HG02981 (cell line): Measurements from ENCODE around the gene CCNYL1.
"Not testable (repeated sequence)": the region's sequence is repeated elsewhere in the genome, so short reads cannot be mapped to it uniquely, and the experiment has no call there.

Experiments
- ATAC-seq: cut with Tn5 transposase; IDR thresholded peaks from one replicate; pipeline ENCODE4 v1.9.1; 2021; ENCODE audit warnings: mild to moderate bottlenecking, moderate library complexity; ENCODE audit not compliant: unreplicated experiment

Gene CCNYL1

DNA sequence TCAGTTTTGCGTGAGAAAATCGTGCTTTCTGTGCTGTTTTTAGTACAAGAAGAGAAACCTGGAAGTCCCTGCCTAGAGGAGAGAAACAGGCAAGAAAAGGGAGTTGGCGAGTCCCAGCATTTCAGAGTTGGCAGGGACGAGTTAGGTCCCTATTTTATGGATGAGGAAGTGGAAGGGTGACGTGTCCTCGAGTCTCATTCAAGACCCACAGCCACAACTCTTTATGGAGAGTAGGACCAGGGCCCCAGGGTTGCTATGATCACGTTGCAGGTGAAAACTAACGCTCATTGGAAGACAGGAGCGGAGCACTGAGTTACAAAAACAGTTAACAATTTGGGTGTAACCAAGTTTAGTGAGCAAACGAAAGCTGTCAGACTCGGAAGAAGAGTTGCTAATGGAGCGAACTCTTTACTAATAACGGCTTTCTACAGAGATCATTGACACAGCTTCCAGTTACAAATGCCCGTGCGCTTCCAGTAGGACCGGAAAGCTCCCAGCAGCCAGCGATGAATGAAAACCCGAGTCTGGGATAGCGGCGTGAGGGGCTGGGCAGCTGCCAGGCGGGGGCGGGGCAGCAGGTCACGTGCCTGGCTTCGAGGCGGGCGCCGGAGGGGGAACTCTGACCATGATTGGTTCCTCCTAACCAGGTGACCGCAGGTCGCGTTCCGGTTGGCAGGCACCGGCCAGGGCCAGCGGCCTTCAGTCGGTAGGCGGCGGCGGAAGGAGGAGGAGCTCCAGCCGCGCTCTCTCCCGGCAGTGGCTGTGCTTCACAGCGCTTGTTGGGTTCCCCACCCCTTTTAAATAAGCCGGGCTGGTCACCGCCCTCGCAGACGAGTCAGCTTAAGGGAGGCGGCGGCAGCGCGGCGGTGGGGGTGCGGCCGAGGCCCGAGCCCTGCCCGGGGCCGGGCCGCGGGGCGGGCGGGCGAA lies at the start of gene CCNYL1:
CCNYL1 (plus strand) TSS at position 827 of the 927 bp plus-strand sequence. CDS start 257 bp downstream, outside the sequence.
- ATAC-seq = peak; percentile 97

DNA sequence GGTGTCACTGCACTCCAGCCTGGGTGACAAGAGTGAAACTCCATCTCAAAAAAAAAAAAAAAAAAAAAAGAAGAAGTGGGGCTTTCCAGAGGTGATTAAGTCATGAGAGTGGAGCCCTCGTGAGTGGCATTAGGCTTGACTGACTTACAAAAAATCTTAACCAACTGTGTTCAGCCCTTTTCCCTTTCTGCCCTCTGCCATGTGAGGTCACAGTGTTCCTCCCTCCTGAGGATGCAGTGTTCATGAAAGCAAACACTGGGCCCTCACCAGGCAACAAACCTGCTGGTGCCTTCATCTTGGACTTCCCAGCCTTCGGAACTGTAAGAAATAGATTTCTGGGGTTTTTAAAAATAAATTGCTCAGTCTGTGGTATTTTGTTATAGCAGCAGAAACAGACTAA lies 49.2 kb upstream of the CCNYL1 start:
- ATAC-seq = peak; percentile 94

DNA sequence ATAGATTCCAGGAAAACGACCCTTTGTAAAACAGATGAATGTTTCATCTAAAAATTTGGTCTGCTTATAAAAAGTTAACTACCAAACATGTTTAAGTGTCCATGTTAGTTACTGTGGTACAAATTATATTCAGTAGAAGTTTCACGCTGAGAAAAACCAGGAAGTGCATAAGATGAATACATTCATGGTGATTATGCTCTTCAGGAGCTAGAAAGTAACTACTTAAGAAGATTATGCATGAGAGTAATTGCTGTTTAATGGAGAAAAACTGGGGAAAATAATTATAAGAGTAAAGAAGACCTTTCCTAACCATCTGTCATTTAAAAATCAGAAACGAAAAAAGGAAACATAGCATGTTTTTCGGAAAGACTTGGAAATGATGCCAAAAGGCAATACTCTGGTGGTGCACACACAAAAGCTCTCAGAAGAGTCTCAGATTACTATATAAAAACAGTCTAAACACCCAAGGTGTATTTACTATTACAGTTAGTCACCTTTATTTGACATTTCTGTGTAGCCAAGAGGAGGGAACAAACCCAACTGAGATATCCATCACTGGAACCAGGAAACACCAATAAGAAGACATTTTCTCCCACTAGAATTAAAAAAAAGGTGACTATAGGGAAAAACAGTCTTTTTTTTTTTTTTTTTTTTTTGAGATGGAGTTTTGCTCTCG lies 47.4 kb upstream of the CCNYL1 start:
- no peak for ATAC-seq

DNA sequence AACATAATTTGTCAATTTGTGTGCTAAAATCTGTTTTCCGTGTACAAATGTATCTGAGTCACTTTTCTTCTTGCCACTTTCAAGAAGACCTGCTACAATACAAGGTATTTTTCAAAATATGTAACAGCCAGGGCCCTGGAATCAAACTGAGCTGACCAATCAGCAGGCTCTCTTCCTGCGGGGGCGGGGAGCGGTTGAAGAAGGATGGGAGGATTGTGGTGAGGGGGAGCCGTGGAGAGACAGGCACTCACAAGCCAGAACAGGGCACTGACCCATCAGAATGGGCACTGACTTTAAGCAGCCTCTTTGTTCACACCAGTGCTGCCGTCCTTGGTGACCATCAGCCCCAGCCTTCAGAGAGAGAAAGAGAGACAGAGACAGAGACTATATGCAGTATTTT lies 40.6 kb upstream of the CCNYL1 start:
- ATAC-seq = no peak

DNA sequence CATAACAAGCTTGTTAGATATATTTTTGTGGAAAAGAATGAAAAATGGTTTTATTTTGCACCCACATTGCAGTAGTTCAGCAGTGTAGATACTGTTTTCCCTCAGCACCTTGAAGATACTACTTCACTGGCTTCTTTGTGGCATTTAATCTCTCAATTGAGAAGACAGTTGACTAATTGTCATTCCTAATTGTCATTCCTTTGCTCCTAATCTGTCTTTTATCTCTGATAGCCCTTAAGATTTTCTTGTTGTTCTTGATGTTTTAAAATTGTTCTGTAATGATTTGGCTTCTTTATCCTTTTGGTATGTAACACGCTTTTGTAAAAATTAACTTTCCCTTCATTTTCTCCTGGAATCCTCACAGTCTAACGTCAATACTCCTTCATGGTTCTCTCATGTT lies 38.0 kb upstream of the CCNYL1 start:
- ATAC-seq = no peak

DNA sequence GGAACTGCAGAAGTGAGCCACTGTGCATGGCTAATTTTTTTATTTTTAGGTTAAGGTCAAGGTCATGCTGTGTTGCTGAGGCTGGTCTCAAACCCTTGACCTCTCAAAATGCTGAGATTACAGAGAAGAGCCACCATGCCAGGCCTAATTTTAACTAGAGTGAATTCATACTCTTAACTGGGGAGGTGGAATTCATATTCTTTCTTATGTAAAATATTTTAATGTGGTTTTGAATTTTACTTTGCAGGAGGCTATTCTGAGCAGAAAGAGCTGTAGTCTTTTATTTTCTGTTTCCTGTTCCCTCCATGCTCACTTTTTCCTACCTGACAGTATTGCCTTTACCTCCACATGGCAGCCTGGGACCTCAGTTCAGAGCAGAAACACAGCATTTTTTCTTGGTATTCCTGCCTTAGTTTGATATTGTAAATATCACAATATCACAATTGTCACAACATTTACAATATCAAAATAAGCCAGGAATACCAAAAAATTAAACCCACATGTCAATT lies 37.1 kb upstream of the CCNYL1 start:
- ATAC-seq = no peak

DNA sequence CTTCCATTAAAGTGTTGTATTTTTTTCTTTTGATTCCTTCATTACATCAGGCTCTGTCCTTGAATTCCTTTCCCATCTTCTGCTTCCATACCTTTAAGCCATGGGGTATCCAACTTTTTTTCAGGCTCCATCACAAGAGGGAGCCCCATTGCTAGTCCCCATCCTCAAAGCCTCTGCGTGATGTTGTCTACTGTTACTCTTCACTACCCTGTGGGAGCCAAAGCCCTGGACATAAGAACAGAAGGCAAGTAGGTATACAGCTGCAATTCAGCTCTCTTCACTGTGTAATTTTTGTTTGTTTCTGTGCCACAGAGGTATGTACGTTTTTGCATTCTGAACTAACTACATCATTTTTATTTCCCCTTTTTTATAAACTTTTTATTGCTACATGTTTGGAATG lies 36.6 kb upstream of the CCNYL1 start:
- ATAC-seq = no peak

DNA sequence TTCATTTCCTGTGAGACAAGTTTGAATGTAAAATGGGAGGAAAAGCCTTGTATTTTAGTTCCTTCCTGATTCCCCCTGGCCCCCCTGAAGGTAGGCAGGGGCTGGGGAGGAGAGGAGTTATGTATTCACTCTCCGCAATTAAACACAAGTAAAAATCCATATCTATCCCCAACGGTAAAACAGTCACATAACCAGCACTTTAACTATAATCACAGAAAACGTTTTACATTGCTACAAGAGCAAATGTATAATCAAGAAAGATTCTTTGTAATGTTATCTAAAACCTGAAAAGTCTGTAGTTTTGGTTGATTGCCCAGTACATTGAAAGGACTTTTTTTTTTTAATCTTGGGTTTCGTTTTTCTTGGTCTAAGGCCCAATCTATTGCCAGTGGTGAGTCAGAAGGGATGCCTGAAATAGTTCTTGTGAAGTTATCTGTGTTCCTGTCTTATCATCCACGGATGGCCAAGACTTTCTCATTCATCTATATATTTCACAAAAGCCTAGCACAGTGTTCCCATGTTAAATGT lies 34.5 kb upstream of the CCNYL1 start:
- ATAC-seq = no peak

DNA sequence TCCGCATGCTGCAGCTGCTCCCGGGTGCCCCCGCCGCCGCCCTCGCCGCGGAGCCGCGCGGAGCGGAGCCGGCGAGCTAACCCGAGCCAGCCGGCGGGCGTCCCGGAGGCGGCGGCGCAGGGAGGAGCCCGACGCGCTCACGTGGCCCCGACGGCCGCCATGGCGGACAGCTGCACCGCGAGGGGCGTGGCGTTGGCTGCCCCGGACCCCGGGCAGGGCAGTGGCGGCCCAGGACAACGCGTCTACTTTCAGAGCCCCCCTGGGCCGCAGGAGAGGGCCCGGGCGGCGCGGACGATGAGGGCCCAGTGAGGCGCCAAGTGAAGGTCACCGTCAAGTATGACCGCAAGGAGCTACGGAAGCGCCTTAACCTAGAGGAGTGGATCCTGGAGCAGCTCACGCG lies 30.0 kb upstream of the CCNYL1 start:
- no peak for ATAC-seq

DNA sequence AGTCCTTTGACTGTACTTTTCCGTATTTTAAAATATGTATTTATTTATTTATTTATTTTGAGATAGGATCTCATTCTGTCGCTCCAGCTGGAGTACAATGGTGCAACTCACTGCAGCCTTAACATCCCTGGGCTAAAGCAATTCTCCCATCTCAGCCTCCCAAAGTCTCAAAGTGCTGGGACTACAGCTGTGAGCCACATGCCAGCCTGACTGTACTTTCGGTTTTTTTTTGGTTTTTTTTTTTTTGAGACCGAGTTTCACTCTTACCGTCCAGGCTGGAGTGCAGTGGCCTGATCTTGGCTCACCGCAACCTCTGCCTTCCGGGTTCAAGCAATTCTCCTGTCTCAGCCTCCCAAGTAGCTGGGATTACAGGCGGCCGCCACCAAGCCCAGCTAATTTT lies 28.9 kb upstream of the CCNYL1 start:
- ATAC-seq = no peak

DNA sequence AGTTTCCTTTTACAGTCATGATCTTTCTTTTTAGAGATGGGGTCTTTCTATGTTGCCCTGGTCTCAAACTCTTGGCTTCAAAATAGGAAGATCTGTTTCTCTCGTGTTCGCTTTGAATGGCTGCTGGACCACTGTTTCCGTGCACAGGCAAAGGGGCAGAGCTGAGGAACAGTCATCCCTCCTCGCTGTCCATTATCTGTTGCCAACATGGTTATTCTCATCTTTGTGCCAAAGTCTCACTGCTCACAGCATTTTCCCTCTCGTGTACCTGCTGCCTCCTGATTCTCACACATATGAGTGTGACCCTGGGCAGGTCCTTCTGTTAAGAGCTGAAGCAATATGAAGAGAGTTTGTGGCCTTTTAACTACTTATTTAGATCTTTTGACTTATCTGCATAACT lies 28.0 kb upstream of the CCNYL1 start:
- ATAC-seq = no peak

DNA sequence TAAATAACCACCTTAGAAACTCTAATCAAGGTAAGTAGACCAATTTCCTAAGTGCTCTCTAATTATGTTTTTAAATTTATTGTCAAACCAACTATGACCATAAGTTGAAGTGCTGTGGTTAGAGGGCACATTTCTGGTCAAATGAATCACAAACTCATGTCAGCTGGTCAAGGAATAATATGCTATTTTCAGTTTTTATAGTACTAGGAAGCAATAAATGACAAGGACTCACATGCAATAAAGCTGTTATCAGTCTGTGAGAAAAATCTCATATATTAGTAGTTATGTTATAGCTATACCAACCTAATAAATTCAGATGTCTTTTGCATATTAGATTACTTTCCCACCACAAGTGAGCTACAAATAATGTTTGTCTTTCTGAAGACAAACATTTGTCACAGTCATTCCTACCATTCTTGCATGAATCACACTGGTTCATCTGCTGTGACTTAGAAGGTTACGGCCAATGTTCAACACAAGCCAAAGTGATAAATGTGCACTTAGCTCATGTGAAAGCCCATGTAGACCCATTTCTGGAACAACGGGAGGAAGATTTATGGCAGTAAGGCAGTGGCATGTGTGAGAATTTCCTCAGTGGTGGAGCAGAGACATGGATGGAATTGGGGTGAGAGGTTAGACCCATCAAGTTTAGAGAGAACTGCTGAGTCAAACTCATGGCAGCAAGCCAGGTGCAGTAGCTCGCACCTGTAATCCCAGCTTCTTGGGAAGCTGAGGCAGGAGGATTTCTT lies 27.4 kb upstream of the CCNYL1 start:
- ATAC-seq = no peak

DNA sequence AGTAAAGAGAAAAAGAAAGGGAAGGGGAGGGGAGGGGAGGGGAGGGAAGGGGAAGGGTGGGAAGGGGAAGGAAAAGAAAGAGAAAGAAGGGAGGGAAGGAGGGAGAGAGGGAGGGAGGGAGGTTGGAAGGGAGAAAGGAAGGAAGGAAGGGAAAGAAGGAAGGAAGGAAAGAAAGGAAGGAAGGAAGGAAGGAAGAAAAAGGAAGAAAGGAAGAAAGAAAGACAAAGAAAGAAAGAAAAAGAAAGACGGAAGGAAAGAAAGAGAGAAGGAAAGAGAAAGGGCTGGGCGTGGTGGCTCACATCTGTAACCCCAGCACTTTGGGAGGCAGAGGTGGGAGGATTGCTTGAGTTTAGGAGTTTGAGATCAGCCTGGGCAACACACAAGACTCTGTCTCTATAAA lies 24.6 kb upstream of the CCNYL1 start:
- ATAC-seq = no peak

DNA sequence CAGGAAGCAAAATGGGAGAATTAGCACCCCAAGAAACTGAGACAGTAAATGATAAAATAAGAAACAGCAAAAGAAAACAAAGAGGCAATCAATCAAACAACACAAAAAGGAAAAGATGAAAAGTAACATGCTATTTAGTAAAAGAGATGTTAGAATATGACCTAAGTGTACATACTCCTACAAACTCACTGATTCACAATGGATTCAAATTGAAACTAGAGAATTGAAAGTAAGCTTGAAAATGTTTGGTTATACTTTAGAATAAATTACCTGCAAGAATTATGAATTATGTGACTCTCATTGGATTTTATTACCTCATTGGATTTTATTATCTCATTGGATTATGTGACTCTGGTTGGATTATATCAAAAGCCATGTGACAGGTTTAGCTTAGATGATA lies 22.8 kb upstream of the CCNYL1 start:
- no peak for ATAC-seq

DNA sequence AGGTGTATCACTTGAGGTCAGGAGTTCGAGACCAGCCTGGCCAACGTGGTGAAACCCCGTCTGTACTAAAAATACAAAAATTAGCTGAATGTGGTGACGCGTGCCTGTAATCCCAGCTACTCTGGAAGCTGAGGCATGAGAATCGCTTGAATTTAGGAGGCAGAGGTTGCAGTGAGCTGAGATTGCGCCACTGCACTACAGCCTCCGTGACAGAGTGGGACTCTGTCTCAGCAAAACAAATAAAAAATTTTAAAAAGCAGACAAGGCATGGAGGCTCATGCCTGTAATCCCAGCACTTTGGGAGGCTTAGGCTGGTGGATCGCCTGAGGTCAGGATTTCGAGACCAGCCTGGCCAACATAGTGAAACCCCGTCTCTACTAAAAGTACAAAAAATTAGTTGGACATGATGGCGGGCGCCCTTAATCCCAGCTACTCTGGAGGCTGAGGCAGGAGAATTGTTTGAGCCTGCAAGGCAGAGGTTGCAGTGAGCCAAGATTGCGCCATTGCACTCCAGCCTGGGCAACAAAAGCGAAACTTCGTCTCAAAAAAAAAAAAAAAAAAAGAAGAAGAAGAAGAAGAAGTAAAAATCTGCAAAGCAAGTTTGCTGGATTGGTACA lies 20.5 kb upstream of the CCNYL1 start:
- ATAC-seq = not testable (repeated sequence)

DNA sequence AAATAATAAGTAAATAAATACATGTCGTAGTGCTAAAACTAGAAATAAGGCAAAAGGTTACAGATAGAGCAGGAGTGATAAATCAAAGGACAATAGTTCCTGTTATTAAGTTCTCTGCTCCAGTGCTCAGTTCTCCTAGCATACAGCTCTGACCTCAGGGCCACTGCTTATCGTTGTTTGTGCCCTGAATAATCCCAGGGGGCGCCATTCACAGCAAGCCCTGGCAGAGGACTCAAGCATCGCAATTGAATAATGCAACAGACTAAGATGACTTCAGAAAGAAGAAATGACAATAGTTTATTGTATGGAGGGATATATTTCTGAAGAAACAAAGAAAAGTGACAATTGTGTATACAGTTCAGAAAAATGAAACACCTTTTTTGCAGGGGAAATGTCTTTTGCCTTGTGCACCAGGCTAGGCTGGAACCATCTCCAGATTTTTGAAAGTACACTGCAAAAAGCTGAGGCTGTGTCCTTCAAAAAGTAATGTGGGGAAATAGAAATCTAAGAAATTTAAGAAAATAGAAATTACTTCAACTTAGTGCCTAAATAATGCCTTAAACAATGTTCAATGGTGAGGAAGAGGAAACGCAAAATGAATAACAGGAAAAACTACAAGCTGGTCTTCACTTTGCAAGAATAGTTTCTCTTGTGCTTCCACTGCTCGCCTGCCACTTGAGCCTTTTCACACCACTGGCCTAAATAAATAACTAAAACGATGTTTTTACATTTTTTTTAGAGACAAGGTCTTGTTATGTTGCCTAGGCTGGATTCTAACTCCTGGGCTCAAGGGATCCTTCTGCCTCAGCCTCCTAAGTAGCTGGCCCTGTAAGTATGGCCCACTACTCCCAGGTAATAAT lies 19.0 kb upstream of the CCNYL1 start:
- peak; percentile 64 for ATAC-seq

DNA sequence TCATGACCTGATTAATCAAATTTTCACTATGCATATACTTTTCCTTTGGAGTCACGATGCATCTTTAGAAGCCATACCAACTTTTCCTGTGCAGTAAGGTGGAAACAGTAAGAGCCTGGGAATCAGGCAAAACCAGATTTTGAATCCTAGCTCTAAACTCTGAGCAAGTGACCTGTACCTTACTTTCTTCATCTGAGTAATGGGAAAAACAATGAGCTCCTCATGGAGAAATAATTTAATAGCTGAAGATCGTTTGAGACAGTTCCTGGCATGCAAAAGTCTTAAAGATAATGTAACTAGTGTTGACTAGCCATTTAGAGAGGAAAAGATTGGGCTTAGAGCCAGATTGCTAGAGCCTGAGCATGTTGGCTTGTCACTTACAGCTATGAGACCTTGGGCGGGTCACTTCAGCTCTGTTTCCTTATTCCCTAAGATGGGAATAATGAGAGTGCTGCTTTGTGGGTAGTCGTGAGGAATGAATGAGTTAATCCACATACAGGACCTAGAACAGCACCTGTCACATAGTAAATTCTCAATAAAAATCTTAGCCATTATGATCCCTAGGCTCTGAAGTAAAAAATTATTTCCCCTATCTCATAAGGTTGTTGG lies 17.7 kb upstream of the CCNYL1 start:
- no peak for ATAC-seq

DNA sequence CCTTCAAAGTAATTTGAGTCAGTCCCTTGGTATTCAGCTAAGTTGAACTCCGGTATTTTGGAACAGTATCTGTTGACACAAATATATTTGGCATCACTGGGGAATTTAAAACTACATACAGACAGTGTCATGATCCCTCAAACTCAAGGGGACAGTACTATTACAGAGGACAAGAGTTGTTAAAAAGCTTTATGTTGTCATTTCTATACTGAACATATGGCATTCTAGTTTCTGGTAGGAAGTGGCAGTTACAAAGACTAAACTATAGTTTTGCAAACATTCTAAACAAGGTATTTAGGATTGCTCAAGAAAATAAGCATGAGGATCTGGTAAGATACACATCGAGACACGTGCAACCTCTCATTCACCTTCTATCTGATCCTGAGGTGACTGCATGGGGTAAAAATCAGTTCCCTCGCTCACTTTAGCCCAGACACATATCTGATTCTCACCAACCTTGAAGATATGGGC lies 16.6 kb upstream of the CCNYL1 start:
- no peak for ATAC-seq

DNA sequence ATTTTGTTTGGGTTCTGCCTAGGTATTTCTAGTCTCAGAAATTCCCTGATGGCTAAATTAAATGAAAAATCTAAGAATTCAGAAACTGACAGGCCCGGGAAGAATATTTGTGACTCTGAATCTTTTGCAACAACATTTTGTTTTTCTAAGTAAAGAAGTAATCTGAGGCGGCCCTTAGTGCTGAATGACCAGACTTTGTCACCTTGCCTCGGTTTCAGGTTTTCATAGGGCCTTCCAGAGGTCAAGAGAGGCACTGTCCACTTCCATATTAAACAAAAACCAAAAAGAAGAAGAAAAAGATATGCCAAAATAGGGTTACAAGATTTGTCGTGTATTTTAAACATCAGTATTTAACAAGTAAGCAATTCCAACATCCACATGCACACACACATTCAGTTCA lies 16.1 kb upstream of the CCNYL1 start:
- ATAC-seq = no peak
